ENCODE results near the gene COL4A4.
"Not testable (repeated sequence)": the region's sequence is repeated elsewhere in the genome, so short reads cannot be mapped to it uniquely, and the experiment has no call there.

COL4A4 gene

DNA sequence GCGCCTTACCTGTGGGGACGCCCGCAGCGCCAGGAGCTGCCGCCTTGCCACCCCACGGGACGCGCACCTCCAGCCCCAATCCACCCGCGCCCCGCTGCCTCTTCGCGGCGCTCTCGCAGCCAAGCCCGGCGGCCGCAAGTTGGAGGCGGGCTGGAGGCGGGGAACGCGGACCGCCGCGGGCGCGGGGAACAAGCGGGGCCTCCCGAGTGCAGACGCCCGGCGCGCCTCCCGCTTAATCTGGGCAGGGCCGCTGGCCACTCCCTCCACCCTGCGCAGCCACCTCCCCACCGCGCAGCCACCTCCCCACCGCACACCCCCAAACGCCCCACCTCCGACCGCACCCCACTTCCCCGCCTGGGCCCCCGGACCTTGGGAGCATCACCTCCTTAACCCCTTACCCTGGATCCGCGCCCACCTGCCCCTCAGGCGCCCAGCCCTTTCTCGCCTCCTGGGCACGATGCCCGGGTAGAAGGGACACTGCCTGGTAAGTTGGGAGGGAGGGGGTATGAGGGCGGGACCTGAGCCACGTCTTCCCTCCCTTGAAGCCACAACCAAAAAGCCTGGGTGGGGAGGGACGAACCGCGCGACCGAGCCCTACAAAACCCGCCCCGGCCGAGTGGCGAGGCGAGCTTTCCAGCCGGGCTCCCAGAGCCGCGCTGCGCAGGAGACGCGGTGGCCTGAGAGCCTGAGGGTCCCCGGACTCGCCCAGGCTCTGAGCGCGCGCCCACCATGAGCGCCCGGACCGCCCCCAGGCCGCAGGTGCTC lies at the start of gene COL4A4, which contains the start of gene COL4A3:
Gene COL4A4 (minus strand): TSS at position 208 of the 765 bp plus-strand sequence. CDS start 16,722 bp downstream, outside the sequence.
Gene COL4A3 (plus strand): TSS at position 627 of the 765 bp plus-strand sequence. CDS start 103 bp downstream, at position 730.
- no peak for DNase-seq

DNA sequence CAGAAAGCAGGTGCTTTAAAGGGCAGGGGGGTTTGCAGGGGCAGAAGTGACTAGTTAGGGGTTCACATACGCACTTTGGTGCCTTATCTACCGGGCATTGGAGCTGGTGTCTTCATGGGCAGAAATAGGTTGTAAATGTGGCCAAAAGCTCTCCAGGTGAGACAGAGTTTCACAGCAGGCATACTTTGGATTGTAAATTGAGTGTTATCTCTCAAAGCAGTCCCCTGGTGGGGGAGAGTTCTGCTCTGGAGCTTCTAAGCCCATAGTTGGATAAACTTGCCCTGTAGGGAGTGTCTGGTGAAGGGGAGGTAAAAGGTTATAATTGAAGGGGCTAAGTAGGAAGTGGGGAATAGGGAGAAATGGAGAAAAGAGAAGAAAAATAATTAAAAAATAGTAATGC lies 43.6 kb upstream of the COL4A4 start:
- no peak for DNase-seq

DNA sequence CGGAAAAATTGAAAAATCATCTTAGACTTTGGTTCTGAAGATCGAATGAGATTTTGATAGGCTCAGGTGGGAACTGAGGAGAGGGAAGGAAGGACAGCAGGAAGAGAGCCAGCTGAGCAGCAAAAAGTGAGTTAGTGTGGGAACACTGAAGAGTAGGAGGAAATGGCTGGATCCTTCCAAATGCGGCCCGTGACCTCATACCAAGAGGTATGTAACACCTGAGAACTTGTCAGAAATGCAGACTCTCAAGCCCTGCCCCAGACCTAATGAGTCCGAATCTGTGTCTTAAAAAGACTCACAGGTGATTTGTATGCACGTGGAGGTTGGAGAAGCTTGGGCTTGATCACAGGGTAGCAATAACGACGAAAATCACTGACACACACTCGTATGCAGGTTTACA lies 42.4 kb upstream of the COL4A4 start:
- no peak for DNase-seq

DNA sequence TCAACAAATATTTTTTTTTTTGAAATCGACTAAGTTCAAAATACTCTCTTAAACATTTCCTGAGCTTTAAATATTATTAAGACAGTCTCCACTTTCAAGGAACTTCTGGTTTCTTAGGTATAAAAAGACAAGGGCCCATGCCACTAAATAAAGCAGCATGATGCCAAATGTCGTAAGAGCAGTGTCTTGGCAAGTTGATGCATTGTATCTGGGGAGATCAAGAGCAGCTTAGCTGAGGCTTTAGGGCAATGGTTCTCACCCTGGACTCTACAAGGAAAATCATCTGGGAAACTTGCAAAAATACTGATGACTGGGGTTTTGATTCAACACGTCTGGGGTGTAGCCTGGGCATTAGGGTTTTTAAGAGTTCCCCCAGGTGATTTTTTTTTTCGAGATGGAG lies 41.7 kb upstream of the COL4A4 start:
- no peak for DNase-seq

DNA sequence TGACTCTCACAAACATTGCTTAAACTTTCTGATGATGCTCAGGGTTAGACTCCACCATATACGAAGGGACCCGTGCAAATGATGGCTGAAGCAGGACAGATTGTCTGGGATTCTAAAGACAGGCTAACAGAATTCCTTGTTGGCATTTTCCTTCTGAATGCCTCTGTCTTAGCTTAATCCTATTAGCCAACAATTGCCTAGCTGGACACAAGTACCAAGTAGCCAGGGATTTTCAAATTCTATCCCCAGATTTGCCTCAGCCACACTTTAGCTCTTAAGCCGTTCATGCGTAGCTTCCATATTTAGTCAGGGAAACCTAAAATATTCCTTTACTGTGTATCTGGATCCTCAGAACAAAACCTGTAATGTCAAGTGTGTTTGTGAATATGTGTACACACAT lies 40.4 kb upstream of the COL4A4 start:
- no peak for DNase-seq

DNA sequence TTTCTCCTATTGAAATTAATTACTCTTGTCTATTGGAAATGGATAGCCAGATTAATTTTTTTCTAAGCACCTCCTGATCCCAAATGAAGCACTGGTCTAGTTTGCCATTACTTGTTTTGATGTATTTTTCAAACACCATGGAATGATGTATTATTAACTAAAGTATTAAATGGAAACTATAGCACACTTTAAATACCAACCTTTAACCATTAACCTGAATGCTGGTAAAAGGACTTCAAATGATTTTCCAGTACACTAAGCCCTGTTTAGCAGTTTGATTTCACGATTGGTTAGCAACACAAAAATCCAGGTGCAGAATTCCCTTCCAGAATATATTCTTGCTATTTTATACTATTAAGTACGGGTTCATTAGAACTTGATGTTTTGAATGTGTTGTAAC lies 37.8 kb upstream of the COL4A4 start:
- no peak for DNase-seq

DNA sequence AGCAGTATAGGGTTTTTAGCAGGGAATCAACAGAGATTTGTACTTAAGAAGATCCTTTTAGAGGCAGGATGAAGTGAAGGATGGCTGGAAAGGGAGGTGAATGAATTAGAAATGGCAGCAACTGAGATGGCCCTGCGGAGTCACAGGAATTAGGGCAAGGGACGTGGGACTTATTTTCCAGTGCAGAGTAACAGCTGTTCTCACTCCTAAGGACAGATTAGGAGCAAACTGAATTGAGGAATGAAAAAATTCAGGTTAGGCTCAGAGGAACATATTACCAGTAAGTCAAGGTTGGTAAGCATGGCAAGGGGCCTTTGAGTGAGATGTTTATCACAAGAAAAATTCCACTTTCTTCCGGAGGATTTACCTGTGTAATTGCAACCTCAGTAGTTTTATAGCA lies 34.9 kb upstream of the COL4A4 start:
- no peak for DNase-seq

DNA sequence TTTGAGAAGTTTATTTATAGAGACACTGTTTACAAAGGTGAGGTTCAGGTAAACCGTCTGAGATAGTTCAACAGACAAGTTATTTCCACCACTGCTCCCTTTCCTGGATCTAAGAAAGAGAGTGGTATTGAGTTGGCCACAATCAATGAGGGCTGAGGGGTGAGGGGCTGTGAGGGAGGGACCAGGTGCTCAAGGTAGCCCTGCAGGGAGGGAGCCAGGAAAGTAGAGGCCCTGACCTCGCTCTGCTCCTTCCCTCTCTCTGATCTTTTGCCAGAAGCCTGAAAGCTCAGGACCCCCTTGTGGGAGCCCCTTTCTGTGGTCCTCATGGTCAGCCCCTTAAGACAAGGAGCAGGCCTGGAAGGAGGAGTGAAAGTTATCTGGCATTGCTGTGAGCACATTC lies 30.2 kb upstream of the COL4A4 start:
- no peak for DNase-seq

DNA sequence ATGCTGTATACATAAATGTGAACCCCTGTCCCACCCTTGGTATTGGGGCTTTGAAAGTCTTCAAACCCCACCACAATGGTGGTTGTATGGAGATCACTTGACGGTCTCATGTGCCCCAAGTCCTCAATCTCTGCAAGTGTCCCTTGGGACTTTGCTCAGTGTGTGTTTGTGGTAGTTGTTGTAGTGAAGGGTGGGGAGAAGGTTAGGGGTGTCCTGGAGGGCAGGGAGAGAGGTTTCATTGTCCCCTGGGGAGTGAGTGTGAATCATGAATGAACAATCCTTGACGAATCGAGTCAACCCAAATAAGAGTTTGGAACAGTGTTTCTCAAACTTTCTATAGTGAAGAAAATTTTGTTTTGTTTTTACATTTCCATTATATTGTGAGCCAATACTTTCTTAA lies 28.5 kb upstream of the COL4A4 start:
- DNase-seq = no peak

DNA sequence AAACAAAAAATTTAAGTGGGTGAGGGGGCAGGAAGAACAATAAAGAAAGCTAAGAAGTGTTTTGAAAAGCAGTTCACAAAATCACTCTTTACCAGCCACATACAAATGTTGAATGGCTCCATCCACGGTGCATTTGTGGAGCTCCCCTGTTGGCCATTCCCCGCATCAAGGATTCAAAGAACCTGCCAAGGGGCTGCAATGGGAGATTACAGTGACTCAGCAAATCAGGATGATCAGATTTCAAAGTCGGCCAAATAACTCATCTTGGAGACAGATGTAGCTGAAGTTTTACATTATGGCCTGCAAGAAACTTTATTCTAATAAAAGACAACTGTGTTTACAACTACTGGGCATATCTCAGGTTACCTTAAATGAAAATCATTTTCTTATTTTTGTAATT lies 27.4 kb upstream of the COL4A4 start:
- DNase-seq = no peak

DNA sequence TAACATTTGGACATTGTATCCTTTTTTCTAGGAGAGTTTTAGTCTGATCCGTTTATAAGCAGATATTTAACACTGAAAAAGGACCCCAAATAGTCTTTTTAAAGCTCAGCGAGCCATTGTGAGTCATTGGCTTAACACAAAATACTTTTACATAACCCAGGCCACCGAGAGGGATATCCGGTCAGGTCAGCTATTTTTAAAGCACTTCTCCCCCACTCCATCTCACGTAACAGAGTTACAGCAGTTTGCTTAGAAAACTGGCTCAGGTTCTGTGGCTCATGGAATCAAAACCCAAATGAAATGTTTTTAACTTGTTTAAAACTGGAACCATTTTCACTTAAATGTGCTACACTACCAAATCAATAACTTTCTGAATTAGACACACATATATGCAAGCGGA lies 24.3 kb upstream of the COL4A4 start:
- DNase-seq = no peak

DNA sequence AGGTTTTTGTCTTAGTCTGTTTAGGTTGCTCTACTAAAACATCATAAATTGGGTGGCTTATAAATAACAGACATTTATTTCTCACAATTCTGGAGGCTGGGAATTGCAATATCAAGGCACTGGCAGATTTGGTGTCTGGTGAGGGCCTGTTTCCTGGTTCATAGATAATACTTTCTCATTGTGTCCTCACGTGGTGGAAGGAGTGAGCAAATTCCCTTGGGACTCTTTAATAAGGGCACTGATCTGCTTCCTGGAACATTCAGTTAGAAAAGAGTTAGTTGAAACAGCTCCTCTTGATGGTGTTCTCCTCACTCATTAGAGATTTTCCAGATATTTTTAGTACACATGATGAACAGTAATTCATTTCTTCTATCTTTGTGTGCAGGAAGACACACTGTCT lies 22.7 kb upstream of the COL4A4 start:
- DNase-seq = no peak

DNA sequence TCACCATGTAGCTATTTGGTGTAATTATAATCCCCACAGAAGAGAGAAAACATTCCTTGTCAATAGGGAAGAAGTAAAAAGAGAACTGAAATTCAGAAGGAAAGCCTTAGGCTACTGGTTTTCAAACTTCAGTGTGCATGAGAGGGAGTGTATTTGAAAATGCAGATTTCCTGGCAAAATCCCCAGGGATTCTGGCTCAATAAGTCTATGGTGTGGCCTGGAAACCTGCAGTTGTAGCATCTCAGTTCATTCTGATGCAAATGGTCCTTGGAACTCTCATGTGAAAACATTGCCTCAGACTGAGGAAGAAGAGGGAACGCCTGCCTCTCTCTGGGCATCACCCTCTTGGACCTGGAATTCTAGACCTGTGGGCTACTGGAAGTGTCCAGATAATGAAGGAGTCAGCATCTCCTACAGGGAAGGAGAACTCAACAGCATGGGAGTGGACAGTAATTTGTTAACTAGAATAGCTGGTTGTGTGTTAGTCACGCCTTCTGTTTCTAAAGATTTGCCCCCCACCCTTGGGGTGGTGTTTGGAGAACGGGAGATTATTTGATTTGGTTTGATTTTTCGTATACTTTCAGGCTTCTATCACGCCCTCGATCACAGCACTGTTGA lies 21.7 kb upstream of the COL4A4 start:
- DNase-seq = no peak

DNA sequence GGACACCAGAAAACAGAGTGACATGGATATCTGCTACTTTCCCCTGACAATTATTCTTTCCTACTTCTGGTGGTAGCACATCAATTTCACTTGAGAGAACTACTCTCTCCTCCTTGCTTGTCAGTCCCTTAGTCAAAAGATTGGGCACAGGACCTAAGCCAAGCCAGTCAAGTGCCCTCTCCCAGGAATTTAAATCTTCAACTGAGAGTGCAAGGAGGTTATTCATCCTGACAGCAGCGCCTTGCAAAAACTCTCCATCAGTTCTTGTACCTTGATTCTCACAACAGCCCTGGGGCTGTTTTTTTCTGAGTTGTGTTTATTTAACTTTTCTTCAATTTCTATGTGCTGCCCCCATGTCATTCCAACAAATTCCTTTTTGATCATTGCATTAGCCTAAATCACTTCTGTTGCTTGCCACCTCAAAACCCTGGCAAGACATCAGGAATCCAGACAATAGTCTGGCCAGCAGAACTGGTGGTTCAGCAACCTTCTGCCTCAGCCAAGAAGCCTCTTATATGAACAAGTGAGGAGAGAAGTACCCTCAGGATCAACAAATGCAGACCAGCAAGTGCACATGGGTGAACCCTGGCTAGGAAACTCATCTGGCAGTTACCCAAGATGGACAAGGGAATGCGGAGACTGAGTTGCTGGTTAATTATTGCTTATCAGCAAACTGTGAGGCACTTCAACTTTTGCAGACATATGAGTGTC lies 19.8 kb upstream of the COL4A4 start:
- no peak for DNase-seq

DNA sequence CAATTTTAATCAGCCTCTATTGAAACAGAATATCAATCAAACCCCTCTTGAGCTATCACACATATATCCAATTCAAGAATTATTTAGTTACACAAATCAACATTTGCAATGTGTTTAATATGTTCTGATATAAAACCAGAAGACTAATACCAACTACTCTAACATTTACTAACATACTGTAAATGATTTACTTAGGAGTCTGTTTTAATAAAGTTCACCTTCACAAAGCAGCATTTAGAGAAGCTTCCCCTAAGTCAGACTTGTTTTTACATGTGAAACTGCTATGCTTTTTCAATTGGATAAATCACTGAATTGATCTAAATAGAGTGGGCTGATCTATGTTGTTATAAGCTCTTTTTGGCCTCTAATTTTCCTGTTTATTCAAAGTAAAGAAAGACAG lies 18.8 kb upstream of the COL4A4 start:
- DNase-seq = no peak

DNA sequence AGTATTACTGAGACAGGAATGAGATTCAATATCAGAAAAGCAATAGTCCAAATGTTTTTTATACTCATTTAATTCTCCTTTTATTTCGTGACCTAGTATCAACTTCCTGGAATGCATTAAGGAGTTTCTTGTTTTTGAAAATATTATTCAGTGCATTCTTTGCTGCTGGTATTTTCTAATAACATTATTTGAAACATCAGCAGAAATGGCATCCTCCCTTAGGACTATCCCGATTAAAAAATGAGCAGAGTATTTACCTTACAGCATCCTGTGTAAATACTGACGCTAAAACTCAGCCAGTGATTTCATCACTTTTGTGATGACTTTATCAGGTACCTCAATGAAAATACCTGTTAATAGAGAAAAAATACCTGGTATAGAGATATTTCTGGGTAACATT lies 16.8 kb upstream of the COL4A4 start:
- DNase-seq = no peak

DNA sequence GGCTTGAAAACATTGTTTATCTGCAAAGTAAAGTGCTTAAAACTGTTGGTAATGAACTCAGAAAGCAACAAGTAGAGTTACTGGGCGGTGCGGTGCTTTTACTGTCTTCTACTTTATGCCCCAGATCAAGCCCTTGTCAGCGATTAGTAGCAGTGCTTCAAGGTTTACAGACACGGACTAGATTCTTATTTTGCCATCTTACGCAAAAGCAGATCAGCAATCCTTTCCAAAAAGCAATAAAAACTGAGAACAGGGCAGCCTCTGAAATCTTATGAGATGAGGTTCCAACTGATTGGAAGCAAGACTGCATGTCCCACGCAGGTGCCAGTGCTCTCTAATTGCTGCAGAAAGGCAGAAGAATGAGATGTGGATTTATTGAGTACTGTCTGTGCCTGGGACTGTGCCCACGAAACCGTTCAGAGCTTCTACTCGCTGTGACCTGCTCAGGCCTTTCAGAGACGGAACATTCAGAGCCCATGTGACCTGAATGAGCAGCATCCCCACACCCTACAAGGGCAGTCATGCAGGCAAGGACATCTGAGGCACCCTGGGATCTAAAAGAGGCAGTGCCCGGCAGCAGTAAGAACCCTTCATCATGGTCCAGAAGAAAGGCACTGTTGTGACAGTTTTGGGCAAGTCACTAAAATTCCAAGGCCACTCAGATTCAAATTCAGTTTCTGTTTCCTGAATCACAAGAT lies 16.1 kb upstream of the COL4A4 start:
- no peak for DNase-seq

DNA sequence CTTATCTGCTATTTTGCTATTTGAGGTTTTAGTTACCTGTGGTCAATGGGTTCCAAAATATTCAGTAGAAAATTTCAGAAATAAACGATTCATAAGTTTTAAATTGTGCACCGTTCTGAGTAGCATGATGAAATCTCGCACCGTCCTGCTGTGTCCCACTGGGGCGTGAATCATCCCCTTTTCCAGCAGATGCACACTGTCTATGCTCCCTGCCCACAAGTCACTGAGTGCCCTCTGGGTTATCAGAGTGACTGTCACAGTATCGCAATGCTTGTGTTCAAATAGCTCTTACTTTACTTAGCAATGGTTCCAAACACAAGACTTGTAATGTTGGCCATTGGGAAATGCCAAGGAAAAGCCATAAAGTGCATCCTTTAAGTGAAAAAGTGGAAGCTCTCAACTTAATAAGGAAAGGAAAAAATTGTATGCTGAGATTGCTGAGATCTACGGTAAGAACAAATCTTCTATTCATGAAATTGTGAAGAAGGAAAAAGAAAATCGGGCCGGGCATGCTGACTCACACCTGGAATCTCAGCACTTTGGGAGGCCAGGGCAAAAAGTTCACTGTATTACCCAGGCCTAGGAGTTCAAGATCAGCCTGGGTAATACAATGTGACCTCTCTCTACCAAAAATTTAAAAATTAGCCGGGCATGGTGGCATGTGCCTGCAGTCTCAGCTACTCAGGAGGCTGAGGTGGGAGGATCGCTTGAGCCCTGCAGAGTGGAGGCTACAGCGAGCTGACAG lies 13.8 kb upstream of the COL4A4 start:
- no peak for DNase-seq

DNA sequence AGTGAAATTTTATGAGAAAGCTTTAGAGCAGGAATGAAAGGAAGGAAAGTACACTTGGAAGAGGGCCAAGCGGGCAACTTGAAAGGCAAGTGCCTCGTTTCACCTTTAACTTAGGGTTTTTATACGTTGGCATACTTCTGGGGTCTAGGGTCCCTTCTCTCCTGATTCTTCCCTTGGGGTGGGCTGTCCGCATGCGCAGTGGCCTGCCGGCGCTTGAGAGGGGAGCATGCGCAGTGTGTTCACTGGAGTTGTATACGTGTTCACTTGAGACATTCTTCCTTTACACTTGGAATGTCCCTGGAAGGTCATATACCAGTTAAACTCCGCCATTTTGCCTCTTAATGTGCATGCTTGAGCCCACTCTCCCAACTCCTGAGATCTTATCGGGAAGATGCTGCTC lies 7.8 kb upstream of the COL4A4 start:
- DNase-seq = not testable (repeated sequence)

DNA sequence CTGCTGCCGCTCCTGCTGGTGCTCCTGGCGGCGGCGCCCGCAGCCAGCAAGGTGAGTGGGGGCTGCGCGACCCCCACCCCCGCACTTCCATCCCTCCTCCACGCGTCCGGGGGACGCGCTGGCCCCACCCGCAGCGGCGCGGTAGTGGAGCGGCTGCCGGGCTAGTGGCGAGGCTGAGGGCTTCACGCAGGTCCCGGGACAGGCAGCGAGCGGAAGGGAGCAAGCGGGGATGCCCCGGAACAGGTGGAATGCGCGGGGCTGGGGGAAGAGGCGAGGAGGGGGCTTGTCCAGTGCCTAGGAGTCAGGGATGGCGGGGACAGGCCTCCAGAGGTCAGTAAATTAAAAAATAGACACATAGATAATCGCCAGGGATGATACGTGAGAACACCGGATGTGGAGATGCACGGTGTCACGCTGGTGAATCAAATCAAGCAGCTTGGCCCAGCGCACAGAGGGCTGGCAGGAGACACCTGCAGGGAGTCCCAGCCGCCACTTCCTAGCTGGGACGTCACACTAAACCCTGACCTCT lies 822 bp upstream of the COL4A4 start:
- no peak for DNase-seq

DNA sequence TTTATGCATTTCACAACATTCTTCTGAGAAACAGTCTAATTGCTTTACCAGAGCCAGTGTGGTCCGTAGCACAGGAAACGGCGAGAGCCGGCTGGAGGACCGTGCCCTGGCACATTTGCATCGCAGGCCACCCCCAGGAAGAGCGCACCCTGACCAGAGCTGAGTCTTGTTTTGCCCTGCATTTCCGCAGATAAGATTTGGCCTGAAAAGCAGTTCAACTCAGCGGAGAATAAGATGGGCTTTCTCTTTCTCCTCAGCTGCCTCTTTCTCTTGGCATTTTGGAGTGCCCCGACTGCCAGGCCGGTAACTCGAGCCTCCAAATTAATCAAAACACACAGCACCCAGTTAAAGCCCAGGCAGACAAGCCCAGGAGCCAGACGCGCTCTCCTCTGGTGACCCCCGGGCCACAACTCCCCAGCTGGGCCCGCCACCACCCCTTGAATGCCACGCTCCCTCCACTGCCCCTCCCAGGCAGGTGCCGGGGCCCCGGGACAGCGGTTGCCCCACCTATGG lies 464 bp downstream of the COL4A4 start:
- no peak for DNase-seq

DNA sequence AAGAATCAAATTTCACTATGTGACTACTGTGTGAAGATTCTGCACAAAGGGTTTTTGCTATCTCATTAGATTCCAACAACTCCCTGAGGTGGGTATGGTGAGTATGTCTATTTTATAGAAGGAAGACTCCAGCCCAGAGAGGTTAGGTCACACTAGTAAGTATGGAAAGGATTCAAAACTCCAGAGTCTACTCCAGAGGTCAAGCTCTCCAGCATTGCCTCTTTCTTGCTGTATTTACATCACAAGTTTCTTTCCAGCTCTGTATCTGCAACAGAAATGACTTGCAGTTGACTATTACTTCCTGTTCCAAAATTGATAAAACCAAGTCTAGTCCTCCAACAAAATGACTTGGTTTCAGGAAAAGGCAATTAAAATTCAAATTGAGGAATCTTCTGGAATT lies 2.1 kb downstream of the COL4A4 start:
- no peak for DNase-seq
